Urothelium cell line (cell line): ENCODE results near the gene OR2T6.
"Not testable (repeated sequence)": the region's sequence is repeated elsewhere in the genome, so short reads cannot be mapped to it uniquely, and the experiment has no call there.

Experiments used
- DNase-seq: peaks from one replicate; pipeline ENCODE4 v3.0.0; 2011; ENCODE audit warnings: low spot score, mixed read lengths
- FAIRE-seq: peaks from 2 replicates; lab custom pipeline; 2011; peaks lifted over from hg19 to GRCh38; lab: Jason Lieb, UNC

Gene OR2T6, protein sequence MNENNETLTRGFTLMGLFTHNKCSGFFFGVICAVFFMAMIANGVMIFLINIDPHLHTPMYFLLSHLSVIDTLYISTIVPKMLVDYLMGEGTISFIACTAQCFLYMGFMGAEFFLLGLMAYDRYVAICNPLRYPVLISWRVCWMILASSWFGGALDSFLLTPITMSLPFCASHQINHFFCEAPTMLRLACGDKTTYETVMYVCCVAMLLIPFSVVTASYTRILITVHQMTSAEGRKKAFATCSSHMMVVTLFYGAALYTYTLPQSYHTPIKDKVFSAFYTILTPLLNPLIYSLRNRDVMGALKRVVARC

DNA sequence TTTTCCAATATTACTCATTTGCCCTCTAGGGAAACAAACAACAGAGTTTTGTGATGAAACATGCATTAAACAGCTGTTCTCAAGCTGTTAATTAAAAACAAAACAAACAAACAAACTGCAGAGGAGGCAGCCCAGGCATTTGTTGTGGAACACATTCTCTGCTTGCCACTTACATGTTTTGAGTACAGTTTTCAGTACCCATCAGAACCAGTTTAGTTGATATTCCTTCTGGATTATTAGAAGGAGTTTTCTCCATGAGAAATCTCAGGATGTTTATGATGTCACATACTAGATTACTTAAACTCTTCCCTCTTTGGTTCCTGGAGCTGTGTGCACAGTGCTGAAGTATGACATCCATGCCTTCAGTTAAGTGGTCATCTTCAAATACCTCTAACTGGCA lies at the start of gene OR2T6:
Gene OR2T6, plus strand, starts transcription at position 301 of the 400 bp plus-strand sequence. CDS start 11,863 bp downstream, outside the sequence.
- DNase-seq (no peak), FAIRE-seq (no peak)

DNA sequence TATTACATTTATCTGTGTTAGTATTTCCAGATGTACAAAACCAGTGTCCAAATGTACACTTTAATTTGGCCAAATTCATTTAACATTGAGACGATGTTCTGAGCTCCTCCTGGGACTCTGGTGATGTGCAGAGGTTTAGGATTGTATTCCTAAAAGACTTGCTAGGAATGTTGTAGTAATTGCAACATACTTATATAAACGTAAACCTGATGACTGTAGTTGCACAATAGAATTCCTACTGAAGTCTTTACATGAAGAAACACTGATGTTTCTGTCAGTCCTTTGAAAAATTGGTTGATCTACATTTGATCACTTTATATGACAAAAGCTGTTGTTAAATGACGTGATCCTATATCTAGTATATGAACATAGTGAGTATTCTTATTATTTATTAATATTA lies 32.1 kb upstream of the OR2T6 start:
- no peak for DNase-seq
- no peak for FAIRE-seq

DNA sequence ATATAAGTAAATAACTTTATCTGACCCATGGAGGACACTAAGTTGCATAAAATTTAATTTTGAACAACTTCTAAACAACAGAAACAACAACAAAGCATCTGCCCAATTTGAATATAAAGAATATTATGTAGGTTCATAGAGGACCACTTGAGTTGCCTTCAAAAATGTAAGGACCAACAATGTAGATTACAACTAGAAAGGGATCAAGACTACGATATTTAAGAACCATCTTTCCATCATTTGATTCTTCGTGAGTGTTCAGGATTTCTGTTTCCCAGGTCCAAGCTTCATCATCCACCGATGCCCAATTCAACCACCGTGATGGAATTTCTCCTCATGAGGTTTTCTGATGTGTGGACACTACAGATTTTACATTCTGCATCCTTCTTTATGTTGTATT lies 27.1 kb upstream of the OR2T6 start, which contains the start of gene OR14C36:
Gene OR14C36, plus strand, starts transcription at position 301 of the 400 bp plus-strand sequence. Its CDS starts 0 bp downstream, at position 301.
- FAIRE-seq (no peak), DNase-seq (no peak)

DNA sequence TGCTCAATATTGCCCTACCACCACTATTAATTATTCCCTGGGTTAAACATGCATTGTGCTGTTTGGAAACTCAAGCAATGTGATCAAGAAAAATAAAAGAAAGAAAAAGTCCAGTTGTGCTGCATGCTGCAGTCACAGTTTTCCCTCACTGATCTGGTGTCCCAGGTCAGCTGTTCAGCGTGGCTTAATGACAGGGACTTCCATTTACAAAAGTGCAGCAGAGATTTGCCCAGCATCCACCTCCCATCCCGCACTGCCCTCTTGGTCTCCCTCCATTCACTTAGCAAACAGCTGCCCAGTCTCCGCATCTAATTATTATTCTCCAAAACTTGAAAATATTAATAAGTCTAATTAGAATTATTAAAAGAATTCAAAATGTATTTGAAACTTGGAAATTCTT lies 16.1 kb upstream of the OR2T6 start:
- FAIRE-seq: no peak

DNA sequence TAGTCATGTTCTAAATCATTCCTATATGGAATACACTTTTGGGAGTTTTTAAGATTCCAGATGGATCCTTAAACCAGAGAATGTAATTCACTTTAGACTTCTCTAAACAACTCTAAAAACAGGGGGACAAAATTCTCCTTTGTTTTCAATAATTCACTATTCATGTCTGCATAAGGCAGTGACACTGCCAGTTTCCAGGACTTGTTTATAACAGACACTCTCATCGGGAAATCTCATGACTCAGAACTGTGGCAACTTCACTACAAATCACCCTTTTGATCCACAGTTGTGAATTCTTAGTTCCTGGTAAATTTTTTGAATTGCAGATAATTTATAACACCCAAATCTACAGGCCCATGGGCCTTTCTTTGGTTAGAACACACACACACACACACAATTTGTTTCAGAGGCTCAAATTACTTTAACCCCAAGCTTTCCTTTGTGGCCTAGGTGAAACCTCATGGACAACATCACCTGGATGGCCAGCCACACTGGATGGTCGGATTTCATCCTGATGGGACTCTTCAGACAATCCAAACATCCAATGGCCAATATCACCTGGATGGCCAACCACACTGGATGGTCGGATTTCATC lies 14.3 kb upstream of the OR2T6 start, which contains the start of gene OR2T4:
Gene OR2T4, plus strand, starts transcription at position 545 of the 595 bp plus-strand sequence. Its CDS starts 0 bp downstream, at position 545.
- FAIRE-seq: no peak
- DNase-seq: no peak

More for the DNA sequence above, 16.1 kb upstream of the OR2T6 start:
- no peak for DNase-seq

DNA sequence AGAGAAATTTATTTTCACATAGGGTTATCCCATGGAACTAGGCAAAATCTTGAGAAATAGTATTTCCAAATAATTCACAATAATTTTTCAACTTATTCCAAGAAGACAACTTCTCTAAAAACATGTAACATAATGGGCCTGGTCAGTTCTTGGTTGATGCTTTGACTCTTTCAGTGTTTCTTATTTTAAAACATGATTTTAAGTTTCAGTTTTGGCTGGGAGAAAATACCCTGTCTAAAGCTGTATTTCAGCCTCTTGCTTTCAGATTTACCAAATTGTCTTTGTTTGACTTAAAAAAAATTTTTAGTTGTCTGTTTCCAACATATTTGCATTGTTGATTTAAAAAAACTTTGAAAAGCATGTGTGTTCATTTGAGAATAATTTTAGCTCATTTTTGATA lies 8.9 kb upstream of the OR2T6 start:
- no peak for FAIRE-seq
- no peak for DNase-seq

DNA sequence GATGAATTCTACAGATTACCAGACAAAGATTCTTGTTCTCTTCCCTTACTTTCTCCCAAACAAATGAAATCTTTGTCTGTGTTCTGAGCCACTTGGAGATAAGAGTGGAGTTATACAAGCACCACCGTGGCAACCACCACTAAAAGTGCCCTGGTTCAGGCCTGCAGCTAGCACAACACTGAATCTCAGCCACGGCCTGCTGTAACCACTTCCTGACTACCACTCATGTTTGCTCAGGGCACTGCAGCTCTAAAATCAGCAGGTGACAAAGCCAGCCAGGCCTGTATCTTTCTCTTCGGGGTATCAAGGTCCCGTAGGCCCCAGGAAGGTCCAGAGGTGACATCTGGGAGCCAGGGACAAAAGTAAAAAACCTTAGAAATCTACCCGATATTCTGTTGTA lies 3.2 kb upstream of the OR2T6 start:
- FAIRE-seq: no peak
- DNase-seq: no peak

DNA sequence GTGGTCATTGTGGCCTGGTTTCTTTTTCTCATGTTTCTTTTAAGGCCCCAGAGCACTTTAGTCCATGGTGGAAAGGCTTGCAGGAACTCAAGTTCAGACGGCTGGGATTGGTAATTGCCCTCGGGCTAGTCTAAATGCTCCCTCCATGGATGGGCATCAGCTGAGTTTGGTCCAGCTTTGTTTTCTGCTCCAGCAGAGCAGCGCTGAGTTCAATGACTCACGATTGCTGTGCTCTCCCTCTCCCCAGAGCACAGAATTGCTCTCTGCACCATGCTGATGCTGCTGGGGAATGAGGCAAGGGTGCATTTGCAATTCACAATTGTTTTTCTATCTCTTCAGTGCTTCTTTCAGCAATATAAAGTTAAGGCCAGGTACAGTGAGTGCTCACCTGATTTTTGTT lies 1.8 kb upstream of the OR2T6 start:
- FAIRE-seq: no peak
- no peak for DNase-seq

DNA sequence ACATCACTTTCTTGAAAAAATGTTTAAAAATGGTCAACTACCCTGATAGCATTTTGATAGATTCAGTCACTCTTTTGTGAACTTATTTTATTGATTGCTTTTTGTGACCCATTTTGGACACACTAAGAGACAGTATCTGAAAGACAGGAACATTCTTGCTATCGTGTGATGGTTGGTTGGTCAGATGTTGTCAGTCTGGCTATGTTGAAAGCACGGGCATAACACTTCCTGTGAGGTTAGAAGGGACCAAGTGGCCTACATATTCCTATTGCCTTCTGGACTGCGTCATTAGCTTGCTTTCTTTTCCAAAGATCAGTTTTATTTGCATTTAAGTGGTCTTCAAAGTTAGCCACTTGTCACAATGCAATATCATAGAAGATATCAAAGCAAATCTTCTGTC lies 1.4 kb downstream of the OR2T6 start:
- no peak for DNase-seq
- FAIRE-seq: peak; percentile 23

DNA sequence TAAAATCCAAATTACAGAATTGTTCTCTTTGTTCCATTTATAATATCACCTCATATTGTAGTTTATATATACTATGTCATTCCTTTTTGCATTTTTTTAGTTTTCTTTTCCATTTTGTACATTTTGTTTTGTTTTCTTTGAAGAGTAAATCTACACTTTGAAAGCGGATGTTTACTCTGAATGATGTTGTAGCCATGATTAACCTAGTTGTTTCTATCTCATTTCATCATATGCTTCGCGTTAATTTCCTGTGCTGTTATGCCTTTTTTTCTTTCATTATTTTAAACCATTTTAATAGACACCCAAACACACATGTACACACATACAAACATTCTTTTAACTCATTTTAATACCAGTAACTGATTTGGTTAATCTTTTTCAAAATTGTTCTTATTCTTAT lies 5.3 kb downstream of the OR2T6 start:
- FAIRE-seq: no peak
- DNase-seq: no peak

DNA sequence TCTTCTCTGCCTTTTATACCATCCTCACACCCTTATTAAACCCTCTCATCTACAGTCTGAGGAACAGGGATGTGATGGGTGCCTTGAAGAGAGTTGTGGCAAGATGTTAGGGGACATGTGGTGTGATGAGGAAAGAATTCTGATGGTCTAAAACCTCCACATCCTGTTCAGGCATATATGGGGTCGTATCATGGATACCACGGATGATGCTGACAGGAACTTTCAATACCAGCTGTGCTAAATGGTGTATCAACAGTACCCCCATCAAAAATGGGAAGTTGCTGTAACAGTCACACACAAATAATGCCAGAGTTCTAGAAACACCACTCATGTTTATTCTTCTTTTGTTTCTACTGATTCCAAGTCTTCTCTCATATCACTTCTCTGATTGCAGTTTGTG lies 12.9 kb downstream of the OR2T6 start:
- no peak for FAIRE-seq

DNA sequence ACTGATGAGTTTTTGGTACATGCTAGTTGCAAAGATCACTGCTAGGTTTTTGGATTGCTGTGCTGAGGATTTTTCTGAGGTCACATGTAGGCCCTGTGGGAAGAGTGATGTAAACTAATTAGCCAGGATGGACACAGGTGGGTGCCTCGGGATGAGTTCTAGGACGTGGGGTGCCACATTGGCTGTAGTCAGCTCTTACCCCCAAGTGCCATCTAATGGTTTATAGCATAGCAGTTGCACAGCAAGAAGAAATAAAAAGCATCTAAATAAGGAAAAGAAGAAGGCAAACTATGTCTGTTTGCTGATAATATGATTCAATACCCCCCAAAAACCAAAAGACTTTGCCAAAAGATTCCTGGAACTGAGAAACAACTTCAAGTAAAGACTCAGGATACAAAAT lies 17.5 kb downstream of the OR2T6 start:
- no peak for FAIRE-seq
- DNase-seq: no peak

More for the DNA sequence above, 12.9 kb downstream of the OR2T6 start:
- no peak for DNase-seq

DNA sequence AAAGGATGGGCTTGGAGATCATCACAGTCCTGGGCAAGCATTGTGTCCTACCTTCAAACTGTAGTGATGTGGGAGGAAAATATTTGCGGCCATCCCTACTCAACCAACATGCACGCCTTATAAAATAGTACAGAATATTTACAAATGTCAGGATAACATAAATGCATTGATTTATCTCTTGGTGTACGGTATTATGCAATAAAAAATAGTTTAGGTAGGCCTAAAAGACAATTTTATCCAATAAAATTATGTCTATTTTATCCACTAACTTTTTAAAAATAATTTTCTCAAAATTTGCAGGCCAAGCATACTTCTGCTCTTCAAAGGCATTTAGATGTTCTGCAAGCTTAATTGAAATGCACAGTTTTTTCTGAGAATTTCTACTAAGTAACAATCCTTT lies 27.2 kb downstream of the OR2T6 start, which contains the start of gene OR2T1:
Gene OR2T1, plus strand, starts transcription at position 301 of the 400 bp plus-strand sequence. CDS start 3,100 bp downstream, outside the sequence.
- no peak for DNase-seq
- no peak for FAIRE-seq

DNA sequence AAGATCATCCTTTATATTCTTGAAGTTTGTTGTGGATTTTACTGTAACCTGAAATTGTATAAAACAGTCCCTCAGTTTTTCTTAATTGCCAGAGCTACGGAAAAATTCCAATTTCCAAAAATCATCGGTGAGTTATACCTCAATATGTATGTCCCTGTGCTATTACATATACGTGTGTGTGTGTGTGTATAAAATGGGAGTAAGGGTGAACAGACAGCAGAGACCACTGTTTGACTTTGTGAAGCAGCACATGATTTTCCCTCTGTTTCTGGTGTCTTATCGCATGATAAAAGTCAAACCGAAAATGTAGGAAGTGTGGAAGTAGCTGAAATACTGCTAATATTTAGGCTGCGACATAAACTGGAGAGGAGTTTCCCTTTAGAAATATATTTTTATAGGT lies 28.5 kb downstream of the OR2T6 start:
- FAIRE-seq (peak; percentile 100), DNase-seq (peak; percentile 46)

DNA sequence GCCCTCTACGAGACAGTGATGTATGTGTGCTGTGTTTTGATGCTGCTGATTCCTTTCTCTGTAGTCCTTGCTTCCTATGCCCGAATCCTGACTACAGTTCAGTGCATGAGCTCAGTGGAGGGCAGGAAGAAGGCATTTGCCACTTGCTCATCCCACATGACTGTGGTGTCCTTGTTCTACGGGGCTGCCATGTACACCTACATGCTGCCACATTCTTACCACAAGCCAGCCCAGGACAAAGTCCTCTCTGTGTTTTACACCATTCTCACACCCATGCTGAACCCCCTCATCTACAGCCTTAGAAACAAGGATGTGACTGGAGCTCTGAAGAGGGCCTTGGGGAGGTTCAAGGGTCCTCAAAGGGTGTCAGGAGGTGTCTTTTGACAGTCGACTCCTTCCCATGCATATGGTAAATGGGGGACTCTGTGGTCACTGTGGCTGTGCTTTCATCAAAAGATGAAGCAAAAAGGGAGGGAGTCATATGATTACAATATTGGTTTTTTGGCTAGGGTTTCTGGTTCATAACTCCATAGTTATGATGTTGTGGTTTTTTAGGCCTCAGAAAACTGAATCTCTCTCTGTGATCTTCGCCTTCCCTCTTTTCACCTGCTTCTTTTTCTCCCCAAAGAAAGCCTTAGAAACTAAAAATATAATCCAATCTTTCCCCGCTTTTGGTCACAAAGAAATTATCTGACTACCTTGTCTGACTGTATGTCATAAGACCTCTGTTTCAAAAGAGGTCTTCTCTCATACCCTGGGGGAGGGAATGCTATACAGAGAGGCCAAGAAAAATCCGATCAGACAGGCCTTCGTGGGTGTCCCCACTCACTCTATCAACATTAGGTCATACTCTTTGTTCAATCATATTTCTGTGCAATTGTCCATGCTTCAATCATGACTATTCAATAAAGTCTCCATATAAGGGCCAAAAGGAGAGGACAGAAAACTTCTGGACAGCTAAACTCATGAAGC lies 31.5 kb downstream of the OR2T6 start:
- FAIRE-seq (no peak), DNase-seq (no peak)

DNA sequence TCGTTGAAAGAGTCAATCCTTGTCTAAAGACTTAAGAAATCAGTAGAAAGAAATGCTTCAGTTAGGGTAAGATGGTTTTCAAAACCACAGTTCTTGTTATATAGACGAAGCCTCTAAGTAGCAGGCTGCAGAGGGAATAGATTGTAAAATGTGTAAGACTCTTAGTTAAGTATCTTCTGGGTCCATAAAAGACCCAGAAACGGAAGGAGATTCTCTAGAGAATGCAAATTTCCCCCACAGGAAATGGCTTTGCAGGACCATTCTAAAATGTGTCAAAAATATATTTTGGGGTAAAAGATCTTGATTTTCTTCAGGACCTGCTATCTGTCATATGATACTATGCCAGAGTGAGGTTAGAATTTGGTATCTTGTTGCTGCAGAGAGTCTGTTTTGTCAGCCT lies 40.7 kb downstream of the OR2T6 start:
- DNase-seq: no peak
- no peak for FAIRE-seq

DNA sequence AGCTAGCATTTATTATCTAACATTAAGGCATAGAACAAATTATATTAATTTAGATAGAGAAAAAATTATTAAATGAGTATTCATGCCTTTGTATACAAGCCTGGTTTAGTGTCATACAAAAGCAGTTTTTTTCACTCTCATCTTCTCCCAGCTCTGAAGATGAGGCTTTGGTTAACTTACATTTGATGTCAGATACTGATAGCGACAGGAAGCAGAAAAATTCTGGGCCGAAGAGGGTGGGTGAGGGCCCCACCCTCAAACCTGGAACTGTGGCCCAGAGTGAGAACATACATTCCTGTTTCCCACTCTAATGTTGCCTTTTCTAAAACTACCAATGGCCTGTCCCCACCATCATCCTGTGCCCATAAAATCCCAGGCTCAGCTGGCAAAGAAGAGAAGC lies 42.3 kb downstream of the OR2T6 start:
- FAIRE-seq (no peak), DNase-seq (no peak)

DNA sequence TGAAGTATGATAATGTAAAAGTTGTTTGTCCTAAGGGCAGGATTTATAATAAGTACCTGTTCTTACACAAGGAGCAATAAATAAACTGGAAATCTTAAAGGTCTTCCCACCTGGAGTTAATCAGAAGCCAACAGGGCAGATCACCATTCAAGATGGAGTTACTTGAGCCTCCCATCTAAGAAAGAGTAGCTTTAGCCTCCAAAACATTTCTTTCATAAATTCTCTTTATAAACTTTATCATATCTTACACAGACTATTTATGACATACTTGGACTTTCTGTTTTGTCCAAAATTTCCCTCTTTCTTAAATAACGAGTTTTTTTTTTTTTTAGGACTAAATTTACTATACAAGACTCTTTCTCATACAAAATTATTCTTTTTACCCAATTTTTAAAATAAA lies 45.8 kb downstream of the OR2T6 start:
- FAIRE-seq (no peak), DNase-seq (no peak)

DNA sequence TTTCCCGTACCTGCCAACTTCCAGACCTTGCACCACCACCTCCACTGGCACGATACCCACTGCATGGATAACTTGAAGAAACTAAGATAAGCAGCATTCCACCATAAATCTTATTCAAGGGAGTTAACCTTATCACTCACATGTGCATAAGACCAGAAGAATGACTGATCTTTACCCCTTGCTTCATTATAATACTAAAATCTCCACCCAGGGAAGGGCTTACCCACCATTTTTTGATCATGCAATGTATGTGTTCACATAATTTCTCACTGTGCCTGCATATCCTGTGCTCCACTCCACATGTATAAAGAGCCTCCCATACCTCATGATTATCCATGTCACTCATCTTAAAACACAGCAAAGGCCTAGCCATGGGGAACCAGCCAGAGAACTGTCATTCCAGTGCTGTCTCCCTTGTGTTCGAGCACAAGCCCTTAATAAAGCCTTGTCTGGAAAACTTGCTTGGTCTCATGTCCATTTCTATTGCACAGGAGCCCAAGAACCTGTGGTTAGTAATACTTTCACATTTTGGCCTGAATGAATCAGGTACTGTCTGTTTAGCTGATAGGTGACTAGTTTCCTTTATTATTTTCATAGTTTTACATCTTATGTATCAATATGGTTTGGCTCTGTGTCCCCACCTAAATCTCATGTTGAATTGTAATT lies 52.1 kb downstream of the OR2T6 start:
- FAIRE-seq, DNase-seq: not testable (repeated sequence)

DNA sequence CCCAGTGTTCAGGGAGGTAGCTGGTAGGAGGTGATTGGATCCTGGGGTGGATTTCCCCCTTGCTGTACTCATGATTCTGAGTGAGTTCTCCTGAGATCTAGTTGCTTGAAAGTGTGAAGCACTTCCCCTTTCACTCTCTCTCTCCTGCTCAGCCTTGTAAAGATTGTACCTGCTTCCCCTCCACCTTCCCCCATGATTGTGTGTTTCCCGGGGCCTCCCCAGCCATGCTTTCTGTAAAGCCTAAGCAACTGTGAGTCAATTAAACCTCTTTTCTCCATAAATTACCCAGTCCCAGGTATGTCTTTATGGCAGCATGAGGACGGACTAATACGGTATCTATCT lies 52.6 kb downstream of the OR2T6 start:
- FAIRE-seq: peak; percentile 13
- DNase-seq: not testable (repeated sequence)

DNA sequence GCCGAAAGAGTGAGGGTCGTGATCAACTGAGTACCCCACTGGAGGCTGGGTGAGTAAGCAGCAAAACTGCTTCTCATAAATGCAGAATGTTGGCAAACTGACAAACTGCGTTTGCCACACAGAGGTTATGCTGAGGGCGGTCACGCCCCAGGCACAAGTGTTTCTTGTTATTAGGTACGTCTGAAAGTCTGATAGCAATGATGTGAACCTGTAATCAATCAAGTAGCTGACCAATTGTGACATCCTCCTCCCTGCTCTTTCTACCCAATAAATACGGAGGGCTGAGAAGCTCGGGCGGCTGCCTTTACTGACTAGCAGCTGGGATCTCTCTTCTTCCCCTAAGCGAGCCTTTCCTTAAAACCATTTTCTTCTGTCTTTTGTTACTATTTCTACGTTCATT lies 56.1 kb downstream of the OR2T6 start:
- not testable (repeated sequence) for DNase-seq, FAIRE-seq
